ENCODE data around the gene CDK9.

CDK9 gene

GRCh38 chr9:127813686-127814226 lies 27.9 kb downstream of the CDK9 start:
- H3K4me3 ChIP-seq (ENCODE audit: low read length), result no peak overlapping the region
- DNase-seq (ENCODE audit: low read depth), result no peak
- TF ChIP-seq CTCF (IDR thresholded peaks at IDR 0.05; ENCODE audit: insufficient read depth, low read depth, low read length, missing control alignments), result no peak

- no peak overlapping the region for H3K4me3 ChIP-seq (ENCODE audit: low read length)
- no peak for TF ChIP-seq CTCF (IDR thresholded peaks at IDR 0.05; ENCODE audit: insufficient read depth, low read depth, low read length, missing control alignments)
- DNase-seq (ENCODE audit: low read depth), result no peak
Measured at GRCh38 chr9:127814619-127815511, 29.0 kb downstream of the CDK9 start.

GRCh38 chr9:127815512-127816361 lies 29.9 kb downstream of the CDK9 start:
- DNase-seq (ENCODE audit: low read depth), result no peak
- H3K4me3 ChIP-seq (ENCODE audit: low read length), result no peak overlapping the region
- TF ChIP-seq CTCF (IDR thresholded peaks at IDR 0.05; ENCODE audit: insufficient read depth, low read depth, low read length, missing control alignments), result no peak

GRCh38 chr9:127816362-127816725 lies 30.5 kb downstream of the CDK9 start:
- no peak for DNase-seq (ENCODE audit: low read depth)
- TF ChIP-seq CTCF (IDR thresholded peaks at IDR 0.05; ENCODE audit: insufficient read depth, low read depth, low read length, missing control alignments), result no peak

GRCh38 chr9:127816728-127817127 lies 30.9 kb downstream of the CDK9 start:
- no peak for TF ChIP-seq CTCF (IDR thresholded peaks at IDR 0.05; ENCODE audit: insufficient read depth, low read depth, low read length, missing control alignments)
- H3K4me3 ChIP-seq (ENCODE audit: low read length), result no peak overlapping the region
- no peak for DNase-seq (ENCODE audit: low read depth)

More at GRCh38 chr9:127816362-127816725, 30.5 kb downstream of the CDK9 start:
- no peak overlapping the region for H3K4me3 ChIP-seq (ENCODE audit: low read length)

- no peak for DNase-seq (ENCODE audit: low read depth)
- TF ChIP-seq CTCF (IDR thresholded peaks at IDR 0.05; ENCODE audit: insufficient read depth, low read depth, low read length, missing control alignments), result no peak
- H3K4me3 ChIP-seq (ENCODE audit: low read length), result no peak overlapping the region
Measured at GRCh38 chr9:127817881-127818434, 32.1 kb downstream of the CDK9 start.
